ENCODE measurements around the gene GDF7.

Gene GDF7

GRCh38 chr2:20675701-20676352 is 8.9 kb downstream of the GDF7 start:
- DNase-seq: no peak

GRCh38 chr2:20676353-20677215 is 9.6 kb downstream of the GDF7 start:
- no peak for DNase-seq

- no peak for DNase-seq
Measured at GRCh38 chr2:20677301-20678085, 10.5 kb downstream of the GDF7 start.

- DNase-seq: no peak
Measured at GRCh38 chr2:20678086-20678395, 11.1 kb downstream of the GDF7 start.

GRCh38 chr2:20678780-20679179 is 11.8 kb downstream of the GDF7 start:
- no peak for DNase-seq

GRCh38 chr2:20680744-20681375 is 13.9 kb downstream of the GDF7 start:
- DNase-seq: no peak

- no peak for DNase-seq
Measured at GRCh38 chr2:20682167-20682920, 15.4 kb downstream of the GDF7 start.

- DNase-seq: no peak
Measured at GRCh38 chr2:20684581-20685063, 17.7 kb downstream of the GDF7 start.

GRCh38 chr2:20687260-20687832 is 20.4 kb downstream of the GDF7 start:
- no peak for DNase-seq

- DNase-seq: no peak
Measured at GRCh38 chr2:20689428-20690264, 22.7 kb downstream of the GDF7 start.

- no peak for DNase-seq
Measured at GRCh38 chr2:20691076-20691734, 24.3 kb downstream of the GDF7 start.

GRCh38 chr2:20692081-20692480 is 25.1 kb downstream of the GDF7 start:
- DNase-seq: no peak

- DNase-seq: no peak
Measured at GRCh38 chr2:20693317-20693716, 26.4 kb downstream of the GDF7 start.

GRCh38 chr2:20696366-20696765 is 29.4 kb downstream of the GDF7 start:
- no peak for DNase-seq

GRCh38 chr2:20697322-20697934 is 30.5 kb downstream of the GDF7 start:
- no peak for DNase-seq

GRCh38 chr2:20698916-20699613 is 32.1 kb downstream of the GDF7 start:
- no peak for DNase-seq

- no peak for DNase-seq
Measured at GRCh38 chr2:20702563-20702962, 35.6 kb downstream of the GDF7 start.

- DNase-seq: no peak
Measured at GRCh38 chr2:20704886-20705285, 37.9 kb downstream of the GDF7 start.

GRCh38 chr2:20706217-20706616 is 39.3 kb downstream of the GDF7 start:
- no peak for DNase-seq

All from stimulated activated naive CD4-positive, alpha-beta T cell (primary cell).